Hematopoietic multipotent progenitor cell treated with erythropoietin and hydrocortisone succinate and interleukin-3 and kit ligand, for 17 days (in vitro differentiated cells): ENCODE results near the gene SCARF2.
"Not testable (repeated sequence)": the region's sequence is repeated elsewhere in the genome, so short reads cannot be mapped to it uniquely, and the experiment has no call there.

Experiments
- DNase-seq: peaks from one replicate; pipeline ENCODE4 v3.0.0-alpha.2; 2015; ENCODE audit warnings: low spot score

Gene SCARF2

DNA sequence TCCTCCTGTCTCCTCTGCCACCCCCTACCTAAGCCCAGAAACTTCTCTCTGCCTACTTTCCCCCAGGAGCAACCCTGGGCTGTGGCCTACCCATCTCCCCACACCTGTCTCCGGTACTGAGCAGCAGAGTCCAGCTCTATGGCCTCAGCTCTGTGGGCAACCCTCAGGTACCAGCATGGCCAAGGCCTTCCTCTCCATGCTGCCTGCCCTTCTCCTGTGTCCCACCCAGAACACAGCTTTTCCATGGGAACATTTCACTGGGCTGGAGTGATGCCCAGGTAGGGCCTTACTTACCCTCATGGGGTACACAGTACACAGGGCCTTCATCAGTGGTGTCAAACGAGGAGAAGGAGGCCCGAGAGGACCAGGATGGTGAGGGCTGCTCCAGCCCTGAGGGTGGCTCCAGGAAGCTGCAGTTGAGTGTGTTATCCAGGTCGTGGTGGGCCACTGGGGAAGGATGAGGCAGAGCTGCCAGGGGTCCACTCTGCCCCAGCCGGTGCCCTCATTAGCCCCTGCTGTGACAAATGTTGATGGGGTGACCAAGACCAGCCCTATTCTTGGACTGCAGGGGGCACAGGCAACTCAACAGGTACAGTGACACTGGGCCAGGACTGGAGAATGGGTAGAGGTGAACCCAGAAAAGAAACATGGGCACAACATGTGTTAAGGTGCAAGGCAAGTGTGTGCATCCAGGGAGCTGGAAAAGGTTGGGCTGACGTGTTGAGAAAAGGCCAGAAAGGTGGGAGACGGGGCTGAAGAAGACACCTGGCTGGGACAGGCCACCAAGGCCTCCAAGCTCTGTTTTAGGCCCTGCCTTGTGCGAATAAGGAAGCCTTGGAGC is 10.3 kb downstream of the SCARF2 start:
- DNase-seq: no peak

DNA sequence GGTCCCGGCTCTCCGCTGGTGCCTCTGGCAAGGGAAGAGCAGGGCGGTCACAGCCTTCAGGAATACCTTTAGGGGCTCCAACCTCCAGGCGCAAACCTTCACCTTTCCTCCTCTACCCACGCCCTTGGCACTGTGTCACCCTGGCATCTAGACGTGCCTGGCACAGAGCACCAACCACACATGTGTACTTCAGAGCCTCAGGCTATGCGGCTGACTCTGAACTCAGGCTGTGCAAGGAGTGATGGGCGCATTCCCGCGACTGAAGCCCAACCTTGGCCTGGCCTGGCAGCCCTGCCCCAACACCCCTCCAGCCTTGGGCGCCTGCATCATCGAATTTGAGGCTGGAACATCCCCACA is 11.4 kb downstream of the SCARF2 start:
- DNase-seq: no peak

DNA sequence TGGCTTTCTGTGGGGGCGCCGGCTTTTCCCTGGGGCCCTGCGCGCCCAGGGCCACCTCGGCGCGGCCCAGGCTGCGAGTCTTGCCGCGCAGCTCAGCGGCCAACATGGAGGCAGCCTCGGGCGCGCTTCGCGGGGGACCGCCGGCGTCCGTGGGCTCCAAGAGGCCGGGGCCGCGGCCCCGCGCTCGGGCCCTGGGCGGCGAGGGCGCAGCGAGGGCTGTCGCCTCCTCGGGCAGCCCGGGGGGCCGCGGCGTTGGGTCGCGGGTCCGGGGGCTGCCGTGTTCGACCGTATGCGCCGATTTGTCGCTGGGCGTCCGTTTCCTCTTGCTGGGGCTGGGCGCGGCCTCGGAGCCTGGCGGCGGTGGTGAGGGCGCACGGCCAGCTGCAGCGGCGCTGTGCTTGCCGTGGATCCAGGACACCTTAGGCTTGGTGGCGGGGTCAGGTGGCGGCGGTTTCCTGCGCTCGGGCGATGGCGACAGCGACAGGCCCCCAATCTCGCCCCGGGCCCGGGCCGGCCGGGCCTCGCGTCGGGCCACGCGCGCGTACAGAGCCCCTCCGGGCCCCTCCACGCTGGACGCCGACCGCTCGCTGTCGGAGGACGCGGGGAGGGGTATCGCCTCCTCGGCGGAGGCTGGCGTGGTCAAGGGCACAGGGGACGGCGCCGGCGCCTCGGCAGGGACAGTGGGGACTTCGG is 11.9 kb downstream of the SCARF2 start:
- no peak for DNase-seq

DNA sequence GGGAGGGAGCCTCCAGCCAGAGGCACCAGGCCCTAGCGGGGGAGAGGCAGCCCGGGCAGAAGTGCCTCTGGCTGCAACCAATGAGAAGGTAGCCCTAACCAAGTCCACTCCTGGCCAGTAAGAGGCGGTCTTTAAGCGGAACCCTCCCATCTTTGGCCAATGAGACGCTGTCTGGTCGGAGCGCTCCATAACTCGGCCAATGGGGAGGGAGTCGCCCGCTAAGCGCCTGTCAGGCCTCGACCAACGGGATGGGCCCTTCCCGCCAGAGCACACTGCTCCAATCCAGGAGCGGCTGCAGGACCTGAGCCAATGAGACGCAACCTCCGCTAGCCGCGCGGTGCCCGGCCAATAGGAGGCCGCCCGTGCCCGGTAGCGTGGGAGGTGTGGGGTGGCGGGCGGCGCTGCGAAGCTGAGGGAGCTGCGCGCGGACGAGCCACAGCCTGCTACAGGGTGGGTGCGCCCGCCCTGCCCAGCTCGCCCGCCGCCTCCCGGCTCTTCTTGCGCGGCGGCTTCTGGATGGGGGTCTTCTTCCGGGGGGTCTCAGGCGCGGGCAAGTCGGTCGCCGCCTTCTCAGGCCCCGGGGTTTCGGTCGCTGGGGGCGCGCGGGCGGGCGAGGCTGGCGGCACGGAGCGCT is 12.6 kb downstream of the SCARF2 start:
- DNase-seq: no peak

DNA sequence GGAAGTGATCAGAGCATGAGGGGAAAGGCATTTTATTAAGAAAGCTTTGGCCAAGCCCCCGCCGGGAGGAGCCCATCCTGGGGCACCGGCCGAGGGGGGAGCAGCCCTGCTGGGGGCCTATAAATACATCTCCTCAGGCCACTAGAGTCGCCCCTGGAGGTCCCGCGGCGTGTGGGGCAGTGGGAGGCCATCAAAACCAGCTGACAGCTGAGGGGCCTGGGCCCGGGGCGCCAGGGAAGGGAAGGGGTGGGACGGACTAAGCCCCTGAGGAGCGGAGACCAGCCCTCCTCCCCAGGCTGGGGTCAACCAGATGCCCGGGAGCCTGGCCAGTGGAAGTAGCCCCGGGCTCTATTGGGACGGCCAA is 13.1 kb downstream of the SCARF2 start:
- DNase-seq: no peak

- DNase-seq: no peak
Measured at GRCh38 chr22:20423906-20424551, 13.6 kb downstream of the SCARF2 start.

- no peak for DNase-seq
Measured at GRCh38 chr22:20423008-20423905, 14.4 kb downstream of the SCARF2 start.

- no peak for DNase-seq
Measured at GRCh38 chr22:20422271-20423007, 15.2 kb downstream of the SCARF2 start.

- no peak for DNase-seq
Measured at GRCh38 chr22:20421507-20421874, 16.1 kb downstream of the SCARF2 start.

- DNase-seq: no peak
Measured at GRCh38 chr22:20420157-20420842, 17.3 kb downstream of the SCARF2 start.

DNA sequence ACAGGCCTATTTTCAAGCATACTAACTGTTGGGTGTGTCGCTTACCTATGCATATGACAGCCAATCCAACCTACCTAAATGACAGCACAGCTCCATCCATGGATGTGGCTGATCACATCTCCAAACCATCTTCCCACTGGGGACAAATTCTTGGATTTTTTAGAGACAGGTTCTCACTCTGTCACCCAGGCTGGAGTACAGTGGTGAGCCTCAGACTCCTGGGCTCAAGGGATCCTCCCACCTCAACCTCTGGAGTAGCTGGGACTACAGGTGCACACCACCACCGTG is 18.0 kb downstream of the SCARF2 start:
- no peak for DNase-seq

DNA sequence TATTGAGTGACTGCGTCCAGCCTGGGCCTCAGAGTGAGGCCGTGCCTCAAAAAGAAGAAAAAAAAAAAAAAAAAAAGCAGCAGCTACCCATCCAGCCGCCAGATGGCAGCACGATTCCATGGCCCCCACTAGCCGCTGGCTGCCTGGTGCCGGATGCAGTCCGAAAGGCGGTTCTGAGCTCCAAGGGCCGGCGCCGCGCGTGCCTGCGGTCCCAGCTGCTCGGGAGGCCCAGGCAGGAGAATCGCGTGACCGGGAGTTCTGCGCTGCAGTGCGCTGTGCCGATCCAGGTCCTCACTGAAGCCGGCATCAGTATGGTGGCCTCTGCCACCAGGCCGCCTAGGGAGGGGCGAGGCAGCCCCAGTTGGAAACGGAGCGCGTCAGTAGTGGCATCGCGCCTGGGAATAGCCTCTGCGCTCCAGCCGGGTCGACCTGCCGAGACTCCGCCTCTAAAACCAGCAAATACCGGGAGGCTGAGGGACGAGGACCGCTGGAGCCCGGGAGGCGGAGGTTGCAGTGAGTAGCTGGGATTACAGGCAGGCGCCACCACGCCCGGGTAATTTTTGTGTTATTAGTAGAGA is 19.3 kb downstream of the SCARF2 start:
- DNase-seq: peak; percentile 67

DNA sequence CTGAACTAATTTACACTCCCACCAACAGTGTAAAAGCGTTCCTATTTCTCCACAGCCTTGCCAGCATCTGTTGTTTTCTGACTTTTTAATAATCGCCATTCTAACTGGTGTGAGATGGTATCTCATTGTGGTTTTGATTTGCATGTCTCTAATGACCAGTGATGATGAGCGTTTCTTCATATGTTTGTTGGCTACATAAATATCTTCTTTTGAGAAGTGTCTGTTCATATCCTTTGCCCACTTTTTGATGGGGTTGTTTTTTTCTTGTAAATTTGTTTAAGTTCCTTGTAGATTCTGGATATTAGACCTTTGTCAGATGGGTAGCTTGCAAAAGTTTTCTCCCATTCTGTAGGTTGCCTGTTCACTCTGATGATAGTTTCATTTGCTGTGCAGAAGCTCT is 21.9 kb downstream of the SCARF2 start:
- DNase-seq: not testable (repeated sequence)

DNA sequence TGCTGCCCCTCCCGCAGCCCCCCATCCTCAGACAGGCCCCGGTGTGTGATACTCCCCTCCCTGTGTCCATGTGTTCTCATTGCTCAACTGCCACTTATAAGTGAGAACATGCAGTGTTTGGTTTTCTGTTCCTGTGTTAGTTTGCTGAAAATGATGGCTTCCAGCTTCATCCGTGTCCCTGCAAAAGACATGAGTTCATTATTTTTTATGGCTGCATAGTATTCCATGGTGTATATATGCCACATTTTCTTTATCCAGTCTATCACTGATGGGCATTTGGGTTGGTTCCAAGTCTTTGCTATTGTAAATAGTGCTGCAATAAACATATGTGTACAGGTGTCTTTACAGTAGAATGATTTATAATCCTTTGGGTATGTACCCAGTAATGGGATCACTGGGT is 22.4 kb downstream of the SCARF2 start:
- not testable (repeated sequence) for DNase-seq

GRCh38 chr22:20414450-20414849 is 23.2 kb downstream of the SCARF2 start:
- DNase-seq: no peak

DNA sequence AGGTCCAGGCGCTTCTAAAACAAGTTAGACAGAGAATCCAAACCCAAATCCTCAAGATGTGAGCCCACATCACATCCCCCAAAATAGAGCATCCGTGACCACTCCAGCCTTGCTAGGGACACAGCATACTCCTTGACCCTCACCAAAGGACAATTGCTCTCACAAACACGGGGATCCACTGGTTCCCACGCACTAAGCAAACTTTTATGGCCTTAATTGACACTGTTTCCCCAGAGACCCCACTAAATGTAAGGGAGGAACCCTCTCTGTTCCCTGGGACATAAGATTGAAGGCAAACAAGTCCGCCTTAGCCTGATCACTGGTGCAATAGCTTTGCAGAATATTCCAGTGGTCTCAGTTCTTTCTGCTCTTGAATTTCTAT is 23.6 kb downstream of the SCARF2 start:
- DNase-seq: no peak

DNA sequence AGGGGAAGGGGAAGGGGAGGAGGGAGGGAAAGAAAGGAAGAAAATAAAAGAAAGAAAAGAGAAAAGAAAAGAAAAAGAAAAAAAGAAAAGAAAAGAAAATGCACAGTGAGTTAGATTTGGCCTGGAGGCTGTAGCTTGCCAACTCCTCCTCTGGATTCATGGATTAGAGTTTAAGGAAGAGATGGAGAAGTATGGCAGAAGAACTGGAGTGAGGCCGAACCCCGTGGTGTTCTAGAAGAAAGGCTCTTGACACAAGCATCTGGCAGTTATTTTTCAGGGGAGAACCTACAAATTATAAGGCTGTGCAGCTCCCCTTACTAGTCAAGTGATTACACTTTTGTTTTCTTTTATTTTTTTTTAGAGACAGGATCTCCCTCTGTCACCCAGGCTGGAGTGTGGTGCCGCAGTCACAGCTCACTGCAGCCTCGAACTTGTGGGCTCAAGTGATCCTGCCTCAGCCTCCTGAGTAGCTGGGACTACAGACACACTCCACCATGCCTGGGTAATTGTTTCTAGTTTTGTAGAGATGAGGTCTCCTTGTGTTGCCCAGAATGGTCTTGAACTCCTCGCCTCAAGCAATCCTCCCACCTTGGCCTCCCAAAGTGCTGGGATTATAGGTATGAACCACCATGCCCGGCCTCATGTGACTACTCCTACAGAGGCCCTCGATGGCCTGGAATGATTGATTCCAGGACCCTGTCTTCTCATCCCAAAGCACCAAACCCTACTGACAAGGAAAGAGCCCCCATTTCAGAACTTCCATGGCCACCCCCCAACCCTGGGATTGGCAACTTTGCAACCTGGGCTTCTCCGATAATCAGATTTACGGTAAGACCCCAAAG is 24.2 kb downstream of the SCARF2 start:
- DNase-seq: no peak

DNA sequence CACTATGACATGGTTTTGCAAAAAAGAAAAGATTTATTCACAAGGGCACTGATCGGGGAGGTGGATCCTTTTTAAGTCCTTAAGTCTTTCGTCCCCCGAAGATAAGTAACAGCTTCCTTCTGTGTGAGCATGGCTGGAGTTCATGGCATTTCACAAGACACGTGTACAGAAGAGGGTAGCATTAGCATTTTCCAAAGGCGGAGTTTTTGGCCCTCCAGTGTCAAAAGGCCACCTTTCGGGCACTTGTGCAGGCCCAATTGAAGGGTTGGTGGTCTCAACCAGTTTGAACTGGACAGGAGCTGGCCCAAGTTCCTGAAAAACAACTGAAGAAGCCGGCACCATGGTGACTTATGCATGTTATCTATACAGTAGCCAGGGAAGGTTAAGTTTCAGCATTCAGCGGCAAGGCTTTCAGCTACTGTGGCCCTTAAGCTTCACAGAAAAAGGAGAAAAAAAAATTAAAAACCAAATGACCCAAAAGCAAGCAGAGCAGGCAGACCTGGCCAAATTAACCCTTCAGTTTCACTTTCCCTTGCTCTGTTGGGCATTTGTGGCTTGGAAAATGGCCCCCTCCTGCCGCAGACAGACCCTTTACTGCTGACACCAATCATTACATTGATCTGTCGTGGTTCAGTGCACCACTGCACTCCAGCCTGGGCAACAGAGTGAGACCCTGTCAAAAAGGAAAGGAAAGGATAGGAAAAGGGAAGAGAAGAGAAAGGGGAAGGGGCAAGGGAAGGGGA is 25.0 kb downstream of the SCARF2 start:
- no peak for DNase-seq

DNA sequence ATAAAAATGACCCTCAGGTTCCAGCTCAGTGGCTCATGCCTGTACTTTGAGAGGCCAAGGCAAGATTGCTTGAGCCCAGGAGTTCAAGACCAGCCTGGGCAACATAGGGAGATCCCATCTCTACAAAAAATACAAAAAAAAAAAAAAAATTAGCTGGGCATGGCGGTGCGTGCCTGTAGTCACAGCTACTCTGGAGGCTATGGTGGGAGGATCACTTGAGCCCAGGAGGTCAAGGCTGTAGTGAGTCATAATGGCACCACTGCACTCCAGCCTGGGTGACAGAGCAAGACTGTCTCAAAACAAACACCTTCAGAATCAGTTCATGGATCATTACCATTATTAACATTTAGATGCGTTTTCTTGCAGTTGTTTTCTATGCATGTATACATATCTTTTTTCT is 28.2 kb downstream of the SCARF2 start:
- DNase-seq: not testable (repeated sequence)
